Measurements from ENCODE around the gene EEF1AKMT4.

DNA sequence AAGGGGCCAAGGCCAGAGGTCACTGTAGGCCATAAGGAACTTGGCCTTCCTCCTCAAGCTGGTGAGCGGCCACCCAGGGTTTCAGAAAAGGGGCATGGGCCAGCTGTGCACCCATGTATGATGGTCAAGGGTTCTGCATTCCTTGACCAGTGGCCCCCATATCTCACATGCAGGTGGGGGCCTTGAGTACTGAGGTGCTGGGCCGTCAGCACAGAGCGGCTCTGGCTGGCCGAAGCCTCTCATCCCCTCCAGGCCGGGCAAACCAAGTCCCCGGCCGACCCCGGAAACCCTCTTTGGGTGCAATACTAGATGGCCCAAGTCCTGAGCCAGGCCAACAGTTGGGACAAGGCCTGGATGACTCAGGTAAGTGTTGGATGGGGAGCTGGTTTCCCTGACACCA is 10.3 kb upstream of the EEF1AKMT4 start:
- TF ChIP-seq CTCF (IDR thresholded peaks at IDR 0.05; ENCODE audit: insufficient read depth, low read length), result no peak
- no peak for TF ChIP-seq GABPA (IDR thresholded peaks at IDR 0.05; ENCODE audit: low read depth)
- TF ChIP-seq REST (IDR thresholded peaks at IDR 0.05; ENCODE audit: insufficient replicate concordance, low read depth), result no peak
- no peak for TF ChIP-seq POLR2AphosphoS5 (IDR thresholded peaks at IDR 0.05; ENCODE audit: low read depth)
